Stimulated activated naive CD8-positive, alpha-beta T cell treated with anti-CD3 and anti-CD28 coated beads, Interleukin-15, Interleukin-2, amounts not matched to agents 100 U/mL and 50 U/mL, for 24 hours (primary cell): Measurements from ENCODE around the gene PELO.
"Not testable (repeated sequence)": the region's sequence is repeated elsewhere in the genome, so short reads cannot be mapped to it uniquely, and the experiment has no call there.

Experiments
- ATAC-seq: fragments of 150-1000 bp; cut with Tn5 transposase; one replicate; pipeline ENCODE4 v1.10.0; 2021
- DNase-seq: peaks from one replicate; pipeline ENCODE4 v3.0.0; 2021

PELO gene

GRCh38 chr5:52801329-52801728 is 13.6 kb downstream of the PELO start:
- DNase-seq: no peak
- ATAC-seq: no peak

DNA sequence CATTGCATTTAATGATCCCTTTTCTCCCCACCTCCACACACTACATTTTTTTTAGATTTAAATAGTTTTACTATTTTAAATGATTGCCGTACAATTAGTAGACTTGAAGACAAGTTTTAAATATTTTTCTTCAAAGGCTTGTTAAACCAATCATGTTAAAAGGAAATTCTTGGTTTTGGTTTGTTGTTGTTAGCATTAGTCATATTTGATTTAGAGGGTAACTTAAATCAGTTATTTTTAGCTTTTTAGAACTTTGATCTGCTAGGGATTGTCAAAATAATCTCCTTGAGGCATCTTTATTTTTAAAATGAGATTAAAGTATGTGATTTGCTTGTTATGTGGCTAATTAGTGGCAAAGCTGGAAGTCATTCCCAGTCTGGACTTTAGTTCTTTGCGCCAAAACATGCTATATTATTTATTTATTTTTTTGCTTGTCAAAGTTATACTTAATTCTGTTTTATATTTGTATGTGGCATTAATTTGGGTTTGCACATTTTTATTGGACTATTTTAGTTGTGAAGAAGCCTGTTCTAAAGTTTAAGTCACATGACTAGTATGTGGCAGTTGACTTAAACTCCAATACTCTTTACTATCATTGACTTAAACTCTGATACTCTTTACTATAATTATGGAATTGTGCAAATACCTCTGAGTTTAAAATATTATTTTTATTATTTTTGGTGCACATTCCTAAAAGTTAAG is 14.7 kb downstream of the PELO start:
- no peak for ATAC-seq

DNA sequence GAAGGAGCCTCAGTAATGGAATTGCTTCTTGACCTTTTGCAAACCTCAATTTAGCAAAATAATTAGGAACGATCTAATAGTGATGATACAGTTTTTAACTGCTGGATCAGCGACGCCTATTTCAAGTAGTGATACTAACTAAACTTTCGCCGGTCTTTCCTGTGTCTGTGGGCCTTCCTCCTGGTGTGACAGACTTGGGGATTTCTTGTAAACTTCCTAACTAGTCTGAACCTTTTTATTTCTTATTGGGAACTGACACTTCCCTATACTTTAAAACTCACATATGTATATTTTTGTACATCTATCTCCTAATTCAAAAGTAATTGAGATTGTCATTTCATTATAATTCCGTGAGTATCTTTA is 15.2 kb downstream of the PELO start:
- no peak for DNase-seq
- no peak for ATAC-seq

More for the DNA sequence above, 14.7 kb downstream of the PELO start:
- DNase-seq: no peak

DNA sequence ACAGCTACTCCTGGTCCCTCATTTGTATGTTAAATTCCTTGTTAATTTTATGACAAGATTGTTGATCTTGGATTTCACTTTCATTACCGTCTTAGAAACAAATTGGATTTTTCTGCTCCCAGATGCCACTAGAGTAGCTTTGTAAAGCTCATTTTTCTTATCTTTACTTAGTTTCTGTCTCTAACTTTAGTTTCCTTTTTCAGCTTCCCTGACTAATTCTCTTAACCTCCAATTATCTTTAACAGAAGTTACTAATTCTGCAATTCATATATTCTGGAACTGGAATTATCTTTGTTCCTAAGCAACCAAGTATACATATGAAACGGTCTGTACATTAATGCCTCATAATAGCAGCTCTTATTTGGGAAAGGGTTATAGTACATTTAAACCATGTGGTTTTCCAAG is 16.7 kb downstream of the PELO start:
- DNase-seq (no peak), ATAC-seq (no peak)

DNA sequence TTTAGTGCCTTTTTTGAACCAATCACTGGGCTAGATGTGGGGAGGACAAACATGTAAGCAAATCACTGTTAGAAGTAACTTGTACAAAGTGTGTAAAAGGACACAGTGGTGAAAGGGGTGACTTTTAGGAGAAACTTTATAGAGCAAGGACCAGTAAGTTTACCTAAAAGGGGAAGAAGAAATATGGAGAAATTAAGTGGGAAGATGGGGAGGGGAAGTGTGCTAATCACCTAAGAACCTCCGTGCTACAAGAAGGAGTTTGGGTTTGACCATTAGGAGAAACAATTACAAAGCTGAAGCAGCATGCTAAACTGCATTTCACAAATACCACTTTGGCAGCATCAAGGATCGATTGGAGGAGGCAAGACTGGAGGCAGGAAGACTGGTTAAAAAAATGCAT is 17.3 kb downstream of the PELO start:
- ATAC-seq: no peak
- no peak for DNase-seq

GRCh38 chr5:52805615-52806014 is 17.9 kb downstream of the PELO start:
- DNase-seq (no peak), ATAC-seq (no peak)

DNA sequence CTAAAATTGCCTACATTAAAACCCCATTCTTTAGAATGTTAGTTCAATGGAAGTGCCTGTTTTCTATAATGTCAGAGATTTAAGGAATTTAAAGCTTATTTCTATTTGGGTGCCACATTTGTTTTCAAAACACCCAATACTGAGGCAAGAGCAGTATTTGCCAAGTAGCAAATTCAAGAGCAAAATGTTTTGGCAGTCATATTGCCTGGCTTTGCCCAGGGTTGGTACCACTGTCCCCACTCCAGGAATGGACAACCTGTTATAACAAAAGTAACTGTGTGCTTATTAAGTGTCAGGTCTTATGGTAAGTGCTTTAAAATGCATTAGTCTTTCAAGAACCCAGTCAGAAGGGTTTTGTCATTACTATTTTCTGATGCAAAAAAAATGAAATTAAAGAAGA is 19.3 kb downstream of the PELO start:
- ATAC-seq: no peak
- DNase-seq: no peak

- ATAC-seq: no peak
- DNase-seq: no peak
These were observed 20.0 kb downstream of the PELO start for GRCh38 chr5:52807723-52808122.

GRCh38 chr5:52808316-52808901 is 20.7 kb downstream of the PELO start:
- DNase-seq (no peak), ATAC-seq (no peak)

DNA sequence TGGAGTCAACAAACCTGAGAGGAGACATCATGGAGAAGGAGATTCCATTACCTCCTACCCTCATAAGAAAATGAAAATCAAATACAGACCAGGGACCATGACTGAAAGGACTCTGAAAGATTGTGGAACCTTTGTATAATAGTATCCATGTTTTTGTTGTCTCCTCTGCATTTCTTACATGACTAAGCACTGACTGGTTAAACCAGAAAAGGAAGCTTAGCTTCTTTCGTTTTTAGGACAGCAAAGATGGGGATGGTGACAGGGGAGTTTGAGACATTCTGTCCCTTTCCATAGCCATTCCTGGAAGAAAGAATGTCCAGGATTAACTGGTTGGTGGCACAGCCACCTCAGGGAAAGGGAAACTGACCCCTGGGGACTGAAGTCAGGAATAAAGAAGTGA is 22.2 kb downstream of the PELO start:
- ATAC-seq: no peak
- DNase-seq: no peak

GRCh38 chr5:52810426-52810825 is 22.7 kb downstream of the PELO start:
- DNase-seq: no peak
- ATAC-seq: no peak

GRCh38 chr5:52811067-52811749 is 23.5 kb downstream of the PELO start:
- DNase-seq (no peak), ATAC-seq (no peak)

DNA sequence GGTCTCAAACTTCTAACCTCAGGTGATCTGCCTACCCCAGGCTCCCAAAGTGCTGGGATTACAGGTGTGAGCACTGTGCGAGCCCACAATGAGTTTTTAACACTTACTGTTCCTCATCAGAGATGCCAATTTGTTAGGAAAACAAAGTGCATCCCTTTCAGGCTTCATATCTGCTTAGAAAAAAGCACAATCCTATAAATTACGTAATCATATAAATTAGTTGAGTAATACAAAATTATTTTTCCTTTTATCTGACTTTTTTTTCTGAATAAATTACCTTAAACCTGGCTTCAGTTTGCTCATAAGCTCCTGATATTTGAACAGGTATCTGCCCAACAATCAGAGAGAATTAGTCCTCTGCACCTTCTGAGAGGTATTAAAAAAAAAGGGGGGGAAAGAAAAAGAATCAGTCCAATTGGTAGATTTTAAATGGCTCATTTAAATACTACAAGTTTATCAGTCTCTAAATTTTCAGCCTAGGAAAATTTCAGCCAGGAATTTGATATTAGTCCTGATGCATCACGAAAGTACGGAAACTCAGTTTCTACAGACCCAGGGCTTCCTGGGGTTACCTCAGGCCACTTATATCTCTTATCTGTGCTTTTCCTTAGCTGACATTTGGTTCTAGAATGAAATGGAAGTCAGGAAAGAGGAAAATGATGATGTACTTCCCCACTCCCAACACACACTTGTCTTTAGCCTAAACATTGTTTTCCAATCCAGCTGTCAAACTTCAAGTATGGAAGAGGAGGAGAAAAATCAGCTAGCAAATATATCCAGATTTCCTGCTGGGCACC is 26.8 kb downstream of the PELO start:
- ATAC-seq: no peak

DNA sequence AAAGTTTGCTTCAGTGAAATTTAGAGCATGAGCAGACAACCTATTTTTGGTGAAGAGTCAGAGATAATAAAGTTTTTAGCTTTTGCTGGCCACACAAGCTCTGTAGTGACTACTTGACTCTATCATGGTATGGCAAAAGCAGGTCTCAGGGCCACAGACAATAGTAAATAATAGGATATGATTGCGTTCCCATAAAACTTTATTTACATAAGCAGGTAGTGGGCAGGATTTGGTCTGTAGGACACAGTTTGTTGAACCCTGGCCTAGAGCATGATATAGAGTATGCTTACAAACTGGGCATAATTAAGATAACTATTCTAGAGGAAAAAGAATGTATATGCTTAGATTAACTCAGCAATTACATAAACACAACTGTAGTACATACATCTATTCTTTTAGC is 30.1 kb downstream of the PELO start:
- ATAC-seq (no peak), DNase-seq (no peak)

More for the DNA sequence above, 26.8 kb downstream of the PELO start:
- DNase-seq: no peak

DNA sequence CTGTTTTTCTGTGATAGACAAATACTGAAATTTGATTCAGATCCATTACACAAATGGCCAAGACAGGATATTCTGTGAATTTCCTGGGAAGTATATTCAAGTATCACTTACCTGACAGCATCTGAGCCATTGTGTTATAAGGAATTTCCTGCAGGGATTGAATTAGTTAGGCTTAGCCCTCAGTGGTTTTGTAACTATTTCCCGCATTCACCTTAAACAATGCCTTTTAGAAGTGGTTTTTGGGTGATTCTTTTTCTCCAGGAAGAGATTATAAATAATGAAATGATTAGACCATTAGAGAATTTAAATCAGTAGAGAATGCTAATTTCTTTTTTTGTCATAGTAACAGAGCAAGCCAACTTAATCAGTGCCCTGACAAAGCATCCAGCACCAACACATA is 30.6 kb downstream of the PELO start:
- DNase-seq: no peak

GRCh38 chr5:52818807-52819206 is 31.1 kb downstream of the PELO start:
- not testable (repeated sequence) for DNase-seq, ATAC-seq

More for the DNA sequence above, 30.6 kb downstream of the PELO start:
- no peak for ATAC-seq

- no peak for ATAC-seq
These were observed 34.2 kb downstream of the PELO start for GRCh38 chr5:52821901-52822300.

DNA sequence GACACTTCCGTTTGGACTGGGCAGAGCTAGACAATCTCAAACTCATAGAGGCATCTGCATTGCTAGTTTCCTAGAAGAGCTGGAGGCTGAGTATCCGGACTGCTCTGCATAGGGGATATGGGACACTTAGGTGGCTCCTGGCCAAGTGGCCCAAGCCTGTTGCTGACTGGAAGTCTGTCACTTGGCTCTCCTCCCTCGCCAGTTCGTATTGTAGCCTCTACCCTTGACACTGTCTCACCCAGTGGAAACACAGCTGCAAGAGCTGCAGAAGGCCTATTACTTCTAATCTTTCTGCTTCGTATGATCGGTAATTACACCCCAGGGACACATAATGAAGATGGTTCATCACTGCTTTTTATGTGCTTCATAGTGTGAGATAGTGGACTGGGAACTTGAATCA is 34.7 kb downstream of the PELO start:
- ATAC-seq (no peak), DNase-seq (no peak)

More at GRCh38 chr5:52821901-52822300, 34.2 kb downstream of the PELO start:
- DNase-seq: no peak

- no peak for DNase-seq
- no peak for ATAC-seq
These were observed 37.1 kb downstream of the PELO start for GRCh38 chr5:52824827-52825226.

DNA sequence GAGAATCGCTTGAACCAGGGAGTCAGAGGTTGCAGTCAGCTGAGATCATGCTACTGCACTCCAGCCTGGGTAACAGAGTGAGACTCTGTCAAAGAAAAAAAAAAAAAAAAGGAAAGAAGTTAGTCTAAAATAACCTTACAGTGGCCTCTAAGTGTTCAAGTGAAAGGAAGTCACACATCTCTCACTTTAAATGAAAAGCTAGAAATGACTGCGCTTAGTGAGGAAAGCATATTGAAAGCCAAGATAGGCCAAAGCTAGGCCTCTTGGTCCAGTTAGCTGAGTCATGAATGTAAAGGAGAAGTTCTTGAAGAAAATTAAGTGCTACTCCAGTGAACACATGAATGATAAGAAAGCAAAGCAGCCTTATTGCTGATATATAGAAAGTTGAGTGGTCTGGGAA is 38.1 kb downstream of the PELO start:
- ATAC-seq: peak; percentile 49

GRCh38 chr5:52827815-52828214 is 40.1 kb downstream of the PELO start:
- ATAC-seq: no peak
- no peak for DNase-seq

More for the DNA sequence above, 38.1 kb downstream of the PELO start:
- no peak for DNase-seq

GRCh38 chr5:52829664-52830063 is 41.9 kb downstream of the PELO start:
- ATAC-seq: no peak
- DNase-seq: no peak

- no peak for ATAC-seq
- DNase-seq: no peak
These were observed 42.9 kb downstream of the PELO start for GRCh38 chr5:52830650-52831049.
